Left lung (tissue), 10 donors: Measurements from ENCODE around the gene RFXANK. TPM values are rescaled to one million over a fixed set of nuclear protein-coding genes. Genes with fewer than 3 reads are reported as not detected.
A peak's percentile ranks its signal among the peaks of the same experiment; 100 is the strongest.
"Not testable (repeated sequence)": the region's sequence is repeated elsewhere in the genome, so short reads cannot be mapped to it uniquely, and the experiment has no call there.

Experiments
- ATAC-seq: fragments of 200-7000 bp; cut with Tn5 transposase; one replicate; pipeline ENCODE4 v1.9.1; 2020; ENCODE audit warnings: moderate library complexity
- DNase-seq, 4 donors: peaks; one replicate each; pipeline ENCODE4 v3.0.0-alpha.2; 2013 to 2020
- H3K27ac ChIP-seq, 2 donors: fragments of 200-600 bp; sonication (generic) in 1 of 2; one replicate each; pipeline versions ENCODE4 v1.5.0 to v1.8.0; 2020 to 2021
- H3K27me3 ChIP-seq, 2 donors: fragments of 200-600 bp; sonication (generic) in 1 of 2; one replicate each; pipeline versions ENCODE4 v1.5.0 to v1.8.0; 2020 to 2021
- H3K36me3 ChIP-seq, 2 donors: fragments of 200-600 bp; sonication (generic) in 1 of 2; one replicate each; pipeline versions ENCODE4 v1.5.0 to v1.8.0; 2020 to 2021
- H3K4me1 ChIP-seq, 2 donors: fragments of 200-600 bp; one replicate each; pipeline ENCODE4 v1.8.0; 2021
- H3K4me3 ChIP-seq, 2 donors: fragments of 200-600 bp; sonication (generic) in 1 of 2; one replicate each; pipeline versions ENCODE4 v1.5.0 to v1.8.0; 2020 to 2021; ENCODE audit warnings: mild to moderate bottlenecking in 1 of 2
- H3K9me3 ChIP-seq, 2 donors: fragments of 200-600 bp; sonication (generic) in 1 of 2; one replicate each; pipeline versions ENCODE4 v1.5.0 to v1.8.0; 2020 to 2021
- CTCF ChIP-seq, 2 donors: fragments of 200-600 bp; sonication (generic) in 1 of 2; IDR thresholded peaks; one replicate each; pipeline versions ENCODE4 v1.5.0 to v1.8.0; 2021; ENCODE audit warnings: antibody characterized with exemption in 2 of 2
- intact Hi-C, 2 donors: fragments of 100-400 bp; cut with DNase I; formaldehyde crosslinking; loops; one replicate each; pipeline versions ENCODE4 v1.11.2 to v1.14.2; 2022
- polyA plus RNA-seq, 6 donors: library from polyadenylated mRNA; unstranded; fragments of 120-200 nt; gene quantifications; one replicate each; pipeline ENCODE4 v1.2.1, GENCODE V29; 2013; ENCODE audit not compliant: insufficient read length in 6 of 6
- total RNA-seq, 2 donors: library from RNA; stranded (reverse); fragmentation: NEBNext Ultra II Directional; extraction: Animal tissue kit (Norgen Biotek cat#: 25700); gene quantifications; one replicate each; pipeline ENCODE4 v1.2.1, GENCODE V29; 2021
- donor health status: DM: no; HTN: yes; CAD: no.
- donor health status: DM: no; HTN: no; CAD: no.

RFXANK gene
- total and polyA plus RNA-seq, 8 donors = 61.6 to 82.8 (median 74.5) TPM

DNA sequence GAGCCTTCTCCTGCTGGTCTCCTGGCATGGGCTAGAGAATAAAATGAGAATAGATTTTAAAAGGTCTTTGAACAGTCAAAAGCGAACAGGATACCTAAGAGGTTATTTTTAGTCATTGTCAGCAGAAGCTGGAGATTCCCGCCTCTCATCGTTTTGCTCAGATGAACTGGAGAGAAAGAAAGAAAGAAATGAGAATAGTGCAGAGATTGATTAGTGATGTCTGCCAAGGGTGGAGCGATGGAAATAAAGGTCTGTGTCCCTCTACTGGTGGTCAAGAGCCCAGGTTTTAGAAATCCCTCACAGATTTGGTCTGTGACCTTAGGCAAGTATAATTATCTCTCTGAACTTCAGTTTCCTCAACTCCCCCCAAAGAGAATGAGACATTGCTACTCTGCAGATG is 25.0 kb downstream of the RFXANK start:
- ATAC-seq (no peak), DNase-seq (no peak)
- Histone ChIP-seq H3K27ac (no peak overlapping the region), H3K27me3 (peaks cover 11 to 84% of the 10 kb centered on the region in 2 donors), H3K4me3 (no peak overlapping the region), H3K36me3 (no peaks in the 10 kb centered on the region), H3K4me1 (no peaks in the 10 kb centered on the region), H3K9me3 (no peaks in the 10 kb centered on the region)
- intact Hi-C loops = no loop called here
- no peak for TF ChIP-seq CTCF (IDR thresholded peaks at IDR 0.05)

GRCh38 chr19:19218911-19219310 is 26.9 kb downstream of the RFXANK start:
- TF ChIP-seq CTCF (IDR thresholded peaks at IDR 0.05) = no peak
- Histone ChIP-seq H3K4me1 (no peaks in the 10 kb centered on the region), H3K27me3 (peaks cover 0 to 83% of the 10 kb centered on the region in 2 donors), H3K36me3 (no peaks in the 10 kb centered on the region), H3K27ac (no peak overlapping the region), H3K4me3 (no peak overlapping the region), H3K9me3 (no peaks in the 10 kb centered on the region)
- no peak for ATAC-seq
- DNase-seq = peak in 1 of 4 donors; percentile 67
- intact Hi-C loops = no loop called here

- intact Hi-C loops, ATAC-seq: not testable (repeated sequence)
- peaks cover 10 to 83% of the 10 kb centered on the region in 2 donors for H3K27me3 ChIP-seq
Measured at GRCh38 chr19:19221000-19221399, 28.9 kb downstream of the RFXANK start.

GRCh38 chr19:19223060-19223459 is 31.0 kb downstream of the RFXANK start:
- peaks cover 12 to 85% of the 10 kb centered on the region in 2 donors for H3K27me3 ChIP-seq
- DNase-seq (peak in 1 of 4 donors; percentile 0), ATAC-seq (no peak)
- intact Hi-C loops = no loop called here
- no peak overlapping the region for H3K27ac ChIP-seq
- H3K9me3 ChIP-seq = no peaks in the 10 kb centered on the region
- peaks cover 0 to 9% of the 10 kb centered on the region in 2 donors for H3K4me1 ChIP-seq
- TF ChIP-seq CTCF (IDR thresholded peaks at IDR 0.05) = no peak
- no peak overlapping the region for H3K4me3 ChIP-seq
- H3K36me3 ChIP-seq = no peaks in the 10 kb centered on the region

More at GRCh38 chr19:19221000-19221399, 28.9 kb downstream of the RFXANK start:
- H3K4me1 ChIP-seq, H3K9me3 ChIP-seq, H3K36me3 ChIP-seq, H3K4me3 ChIP-seq, H3K27ac ChIP-seq: not testable (repeated sequence)
- peak in 1 of 4 donors; percentile 19 for DNase-seq

DNA sequence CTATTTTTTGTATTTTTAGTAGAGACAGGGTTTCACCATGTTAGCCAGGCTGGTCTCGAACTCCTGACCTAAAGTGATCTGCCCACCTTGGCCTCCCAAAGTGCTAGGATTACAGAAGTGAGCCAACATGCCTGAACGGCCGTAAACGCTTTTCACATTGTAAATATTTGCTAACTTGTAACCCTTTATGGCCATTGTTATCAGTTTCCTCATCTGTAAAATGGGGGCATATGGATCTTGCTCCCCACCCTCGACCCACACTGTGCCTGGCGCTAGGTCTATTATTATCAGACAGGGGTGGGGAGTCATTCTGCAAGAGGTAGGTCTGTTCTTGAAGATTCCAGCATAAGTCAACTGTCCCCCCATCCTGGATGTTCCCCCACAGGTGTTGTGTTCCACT is 31.6 kb downstream of the RFXANK start:
- Histone ChIP-seq H3K4me1 (peaks cover 0 to 9% of the 10 kb centered on the region in 2 donors), H3K36me3 (no peaks in the 10 kb centered on the region), H3K4me3 (no peak overlapping the region), H3K27ac (no peak overlapping the region), H3K27me3 (peaks cover 12 to 85% of the 10 kb centered on the region in 2 donors), H3K9me3 (no peaks in the 10 kb centered on the region)
- ATAC-seq = no peak
- DNase-seq = no peak
- intact Hi-C loops = no loop called here
- TF ChIP-seq CTCF (IDR thresholded peaks at IDR 0.05) = no peak
